HG03469 (cell line): ENCODE measurements around the gene DNAH1.

Source experiments
- ATAC-seq: cut with Tn5 transposase; IDR thresholded peaks from one replicate; pipeline ENCODE4 v1.9.1; 2021; ENCODE audit warnings: mild to moderate bottlenecking, moderate library complexity, moderate number of reproducible peaks; ENCODE audit not compliant: unreplicated experiment

DNAH1 gene

DNA sequence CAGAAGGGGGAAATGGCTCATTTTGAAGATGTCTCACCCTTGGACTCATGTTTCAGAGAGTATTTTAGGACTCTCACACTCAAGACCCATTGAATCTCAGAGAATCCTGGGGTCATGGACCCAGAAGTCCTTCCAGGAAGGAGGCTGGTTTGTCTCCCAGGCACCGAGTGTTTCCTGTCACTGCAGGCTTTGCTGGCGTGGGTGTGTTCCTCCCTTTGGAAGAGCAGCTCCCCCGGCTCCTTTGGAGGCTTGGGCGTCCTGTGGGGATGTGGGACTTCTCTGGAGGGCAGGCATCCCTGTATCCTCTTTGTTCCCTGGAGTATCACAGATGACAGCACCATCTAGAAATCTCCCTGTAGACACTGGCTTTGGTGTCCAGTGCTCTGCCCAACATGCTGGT, 40.0 kb downstream of the DNAH1 start:
- ATAC-seq, result no peak

GRCh38 chr3:52357151-52358080, 41.3 kb downstream of the DNAH1 start:
- no peak for ATAC-seq

DNA sequence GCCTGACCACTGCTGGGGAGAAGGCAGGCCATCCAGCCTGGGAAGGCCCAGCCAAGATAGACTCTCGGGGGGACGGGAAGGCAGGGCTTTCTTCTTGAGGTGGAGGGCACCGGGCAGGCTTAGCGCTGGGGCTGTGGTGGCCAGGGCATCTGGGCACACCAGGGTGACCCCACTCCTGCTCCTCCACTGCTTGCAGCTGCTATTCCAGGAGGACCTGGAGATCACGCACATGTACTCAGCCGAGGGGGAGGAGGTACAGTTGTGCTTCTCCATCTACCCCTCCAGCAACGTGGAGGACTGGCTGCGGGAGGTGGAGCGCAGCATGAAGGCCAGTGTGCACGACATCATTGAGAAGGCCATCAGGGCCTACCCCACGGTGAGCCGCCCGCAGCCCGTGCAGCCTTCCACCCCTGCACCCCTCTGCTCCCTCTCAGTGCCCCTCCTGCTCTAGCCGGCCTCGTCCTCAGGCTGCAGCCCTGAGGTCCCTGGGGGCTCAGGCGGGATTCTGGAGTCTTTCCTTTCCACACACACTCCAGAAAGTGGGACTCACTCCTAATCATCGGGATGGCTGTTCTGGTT, 42.3 kb downstream of the DNAH1 start:
- no peak for ATAC-seq

DNA sequence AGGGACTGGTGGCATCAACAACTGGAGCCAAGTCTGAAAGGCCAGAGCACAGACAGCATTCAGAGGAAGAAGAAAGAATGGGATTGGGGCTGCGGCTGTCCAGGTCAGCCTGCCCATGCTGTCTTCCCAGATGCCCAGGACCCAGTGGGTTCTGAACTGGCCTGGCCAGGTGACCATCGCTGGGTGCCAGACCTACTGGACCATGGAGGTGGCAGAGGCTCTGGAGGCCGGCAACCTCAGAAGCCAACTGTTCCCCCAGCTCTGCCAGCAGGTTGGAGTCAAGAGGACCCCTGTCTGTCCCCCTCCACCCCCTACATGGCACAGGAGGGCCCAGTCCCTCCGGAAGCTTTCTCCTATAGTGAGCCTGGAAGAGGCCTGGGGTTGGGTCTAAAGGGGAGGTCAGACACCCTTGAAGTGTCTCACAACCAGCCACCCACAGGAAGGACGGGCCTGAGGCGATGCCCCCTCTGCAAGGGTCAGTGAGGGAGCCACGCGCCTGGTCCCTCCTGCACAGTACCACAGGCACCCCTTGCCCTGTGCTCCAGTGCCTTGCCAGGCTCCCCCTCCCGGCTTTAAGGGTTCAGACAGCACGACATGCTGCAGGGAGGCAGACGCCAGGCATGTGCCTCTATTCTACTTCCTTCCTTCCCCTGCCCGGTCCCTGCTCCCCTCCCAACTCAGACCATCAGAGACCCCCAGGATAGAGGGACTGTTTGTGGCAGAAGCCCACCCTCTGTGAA, 43.2 kb downstream of the DNAH1 start:
- no peak for ATAC-seq

GRCh38 chr3:52361011-52361410, 44.9 kb downstream of the DNAH1 start:
- no peak for ATAC-seq

GRCh38 chr3:52361454-52361853, 45.3 kb downstream of the DNAH1 start:
- no peak for ATAC-seq

DNA sequence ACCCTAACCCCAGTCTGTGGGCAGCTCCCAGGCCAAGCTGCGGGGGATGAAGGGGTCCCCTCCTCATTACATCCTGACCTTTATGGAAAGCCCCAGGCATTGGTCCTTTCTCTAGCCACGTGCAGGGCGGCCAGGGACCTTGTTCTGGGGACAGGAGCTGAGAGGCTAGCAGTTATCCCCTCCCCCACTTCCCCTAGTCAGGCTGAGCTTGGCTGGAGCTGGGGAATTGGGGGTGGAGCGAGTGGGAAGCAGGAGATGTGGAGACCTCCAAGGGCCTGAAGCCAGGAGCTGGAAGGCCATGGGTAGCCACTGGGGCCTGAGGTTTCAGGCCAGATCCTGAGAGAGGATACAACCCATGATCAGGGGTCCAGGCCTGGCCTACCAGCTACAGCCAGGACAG, 45.8 kb downstream of the DNAH1 start:
- no peak for ATAC-seq

GRCh38 chr3:52364322-52365035, 48.4 kb downstream of the DNAH1 start:
- no peak for ATAC-seq

DNA sequence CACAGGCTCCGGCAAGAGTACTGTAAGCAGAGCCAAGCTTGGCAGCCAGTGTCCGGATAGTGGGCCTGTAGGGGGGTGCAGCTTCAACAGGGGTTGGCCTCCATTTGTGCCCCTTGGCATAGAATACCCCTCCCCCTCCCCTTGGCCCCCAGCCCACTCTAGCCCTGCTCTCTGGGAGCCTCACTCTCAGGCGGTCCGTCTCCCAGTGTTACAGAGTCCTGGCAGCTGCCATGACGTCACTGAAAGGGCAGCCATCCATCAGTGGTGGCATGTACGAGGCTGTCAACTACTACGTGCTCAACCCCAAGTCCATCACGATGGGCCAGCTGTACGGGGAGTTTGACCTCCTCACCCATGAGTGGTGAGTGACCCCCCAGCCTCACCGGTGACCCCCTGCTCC, 50.4 kb downstream of the DNAH1 start:
- no peak for ATAC-seq

- ATAC-seq, result no peak
Measured at GRCh38 chr3:52367891-52368880, 52.1 kb downstream of the DNAH1 start.

- no peak for ATAC-seq
Measured at GRCh38 chr3:52370531-52370930, 54.4 kb downstream of the DNAH1 start.

- no peak for ATAC-seq
Measured at GRCh38 chr3:52372822-52373504, 56.8 kb downstream of the DNAH1 start.

DNA sequence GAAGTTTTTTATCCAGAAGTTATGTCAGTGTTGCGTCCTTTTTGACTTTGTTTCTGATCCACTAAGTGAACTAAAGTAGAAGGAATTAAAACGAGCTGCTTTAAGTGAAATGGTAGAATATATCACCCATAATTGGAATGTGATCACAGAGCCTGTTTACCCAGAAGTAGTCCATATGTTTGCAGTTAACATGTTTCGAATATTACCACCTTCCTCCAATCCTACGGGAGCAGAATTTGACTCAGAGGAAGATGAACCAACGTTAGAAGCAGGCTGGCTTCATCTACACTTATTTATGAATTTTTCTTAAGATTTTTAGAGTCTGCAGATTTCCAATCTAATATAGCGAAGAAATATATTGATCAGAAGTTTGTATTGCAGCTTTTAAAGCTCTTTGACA, 57.6 kb downstream of the DNAH1 start:
- ATAC-seq, result no peak

DNA sequence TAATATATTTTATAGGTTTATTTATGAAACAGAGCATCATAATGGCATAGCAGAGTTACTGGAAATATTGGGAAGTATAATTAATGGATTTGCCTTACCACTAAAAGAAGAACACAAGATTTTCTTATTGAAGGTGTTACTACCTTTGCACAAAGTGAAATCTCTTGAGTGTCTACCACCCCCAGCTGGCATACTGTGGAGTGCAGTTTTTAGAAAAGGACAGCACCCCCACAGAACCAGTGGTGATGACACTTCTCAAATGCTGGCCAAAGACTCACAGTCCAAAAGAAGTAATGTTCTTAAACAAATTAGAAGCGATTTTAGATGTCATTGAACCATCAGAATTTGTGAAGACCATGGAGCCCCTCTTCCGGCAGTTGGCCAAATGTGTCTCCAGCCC, 58.1 kb downstream of the DNAH1 start:
- no peak for ATAC-seq

- ATAC-seq, result no peak
Measured at GRCh38 chr3:52379610-52380009, 63.5 kb downstream of the DNAH1 start.

- ATAC-seq, result no peak
Measured at GRCh38 chr3:52380023-52380422, 63.9 kb downstream of the DNAH1 start.

- no peak for ATAC-seq
Measured at GRCh38 chr3:52381623-52382022, 65.5 kb downstream of the DNAH1 start.

DNA sequence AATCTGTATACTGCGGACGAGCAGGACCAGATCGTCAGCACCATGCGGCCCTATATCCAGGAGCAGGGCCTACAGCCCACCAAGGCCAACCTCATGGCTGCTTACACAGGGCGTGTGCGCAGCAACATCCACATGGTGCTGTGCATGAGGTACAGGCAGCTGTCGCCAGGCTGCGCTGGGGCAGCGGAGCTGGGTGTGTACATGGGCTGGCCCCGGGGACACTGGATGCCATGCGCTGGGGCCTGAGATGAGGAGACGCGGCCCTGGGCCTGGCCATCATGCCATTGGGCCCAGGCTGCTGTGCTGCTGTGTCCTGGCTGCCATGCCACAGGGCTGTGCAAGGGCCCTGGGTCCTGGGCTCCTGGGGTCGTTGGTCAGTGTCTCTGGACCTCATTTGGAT, 67.3 kb downstream of the DNAH1 start:
- no peak for ATAC-seq

DNA sequence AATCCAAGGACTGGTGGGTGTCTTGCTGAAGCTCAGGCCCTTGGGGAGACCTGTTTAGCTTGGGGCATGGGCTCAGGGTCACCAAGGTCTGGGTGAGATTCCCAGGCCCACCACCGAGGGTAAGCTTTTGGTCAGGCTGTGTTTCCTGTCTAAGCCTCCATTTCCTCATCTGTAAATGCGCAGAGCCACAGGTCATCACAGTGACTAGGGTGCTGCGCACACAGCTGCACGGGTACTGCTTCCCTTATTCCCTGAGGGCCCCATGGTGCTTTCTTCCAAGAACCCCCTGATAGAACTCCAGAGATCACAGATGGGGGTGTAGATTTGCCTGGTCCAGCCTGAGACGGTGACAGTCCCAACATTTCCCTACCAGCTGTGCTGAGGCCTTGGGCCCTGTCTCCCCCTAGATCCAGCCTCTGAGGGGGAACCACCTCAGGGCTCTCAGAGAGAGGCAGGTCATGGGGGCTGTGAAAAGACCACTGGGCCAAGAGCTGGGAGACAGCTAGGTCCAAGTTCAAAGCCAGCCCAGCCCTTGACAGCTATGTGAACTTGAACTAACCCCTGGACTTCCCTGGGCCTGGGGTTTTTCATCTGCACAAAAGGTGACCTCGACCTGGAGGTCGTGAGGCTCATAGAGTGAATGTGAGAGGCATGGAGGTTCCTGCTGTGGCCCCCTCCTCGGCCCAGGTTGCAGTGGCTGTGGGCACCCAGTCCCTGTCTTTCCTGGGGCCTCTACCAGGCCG, 68.1 kb downstream of the DNAH1 start:
- no peak for ATAC-seq
